ENCODE results near the gene TNFRSF1B.

TNFRSF1B gene

DNA sequence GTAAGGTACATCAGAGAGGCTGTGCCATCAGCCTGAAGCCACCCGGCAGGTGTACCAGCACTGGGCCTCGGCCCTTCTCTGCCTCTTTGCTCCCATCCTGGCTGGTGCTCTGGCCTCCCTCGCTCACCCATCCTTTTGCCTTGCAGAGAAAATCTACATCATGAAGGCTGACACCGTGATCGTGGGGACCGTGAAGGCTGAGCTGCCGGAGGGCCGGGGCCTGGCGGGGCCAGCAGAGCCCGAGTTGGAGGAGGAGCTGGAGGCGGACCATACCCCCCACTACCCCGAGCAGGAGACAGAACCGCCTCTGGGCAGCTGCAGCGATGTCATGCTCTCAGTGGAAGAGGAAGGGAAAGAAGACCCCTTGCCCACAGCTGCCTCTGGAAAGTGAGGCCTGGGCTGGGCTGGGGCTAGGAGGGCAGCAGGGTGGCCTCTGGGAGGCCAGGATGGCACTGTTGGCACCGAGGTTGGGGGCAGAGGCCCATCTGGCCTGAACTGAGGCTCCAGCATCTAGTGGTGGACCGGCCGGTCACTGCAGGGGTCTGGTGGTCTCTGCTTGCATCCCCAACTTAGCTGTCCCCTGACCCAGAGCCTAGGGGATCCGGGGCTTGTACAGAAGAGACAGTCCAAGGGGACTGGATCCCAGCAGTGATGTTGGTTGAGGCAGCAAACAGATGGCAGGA is 24.5 kb upstream of the TNFRSF1B start:
- no peak for DNase-seq

DNA sequence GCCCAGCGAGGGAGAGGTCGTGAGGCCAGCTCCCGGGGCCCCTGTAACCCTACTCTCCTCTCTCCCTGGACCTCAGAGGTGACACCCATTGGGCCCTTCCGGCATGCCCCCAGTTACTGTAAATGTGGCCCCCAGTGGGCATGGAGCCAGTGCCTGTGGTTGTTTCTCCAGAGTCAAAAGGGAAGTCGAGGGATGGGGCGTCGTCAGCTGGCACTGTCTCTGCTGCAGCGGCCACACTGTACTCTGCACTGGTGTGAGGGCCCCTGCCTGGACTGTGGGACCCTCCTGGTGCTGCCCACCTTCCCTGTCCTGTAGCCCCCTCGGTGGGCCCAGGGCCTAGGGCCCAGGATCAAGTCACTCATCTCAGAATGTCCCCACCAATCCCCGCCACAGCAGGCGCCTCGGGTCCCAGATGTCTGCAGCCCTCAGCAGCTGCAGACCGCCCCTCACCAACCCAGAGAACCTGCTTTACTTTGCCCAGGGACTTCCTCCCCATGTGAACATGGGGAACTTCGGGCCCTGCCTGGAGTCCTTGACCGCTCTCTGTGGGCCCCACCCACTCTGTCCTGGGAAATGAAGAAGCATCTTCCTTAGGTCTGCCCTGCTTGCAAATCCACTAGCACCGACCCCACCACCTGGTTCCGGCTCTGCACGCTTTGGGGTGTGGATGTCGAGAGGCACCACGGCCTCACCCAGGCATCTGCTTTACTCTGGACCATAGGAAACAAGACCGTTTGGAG is 23.7 kb upstream of the TNFRSF1B start:
- DNase-seq: no peak

DNA sequence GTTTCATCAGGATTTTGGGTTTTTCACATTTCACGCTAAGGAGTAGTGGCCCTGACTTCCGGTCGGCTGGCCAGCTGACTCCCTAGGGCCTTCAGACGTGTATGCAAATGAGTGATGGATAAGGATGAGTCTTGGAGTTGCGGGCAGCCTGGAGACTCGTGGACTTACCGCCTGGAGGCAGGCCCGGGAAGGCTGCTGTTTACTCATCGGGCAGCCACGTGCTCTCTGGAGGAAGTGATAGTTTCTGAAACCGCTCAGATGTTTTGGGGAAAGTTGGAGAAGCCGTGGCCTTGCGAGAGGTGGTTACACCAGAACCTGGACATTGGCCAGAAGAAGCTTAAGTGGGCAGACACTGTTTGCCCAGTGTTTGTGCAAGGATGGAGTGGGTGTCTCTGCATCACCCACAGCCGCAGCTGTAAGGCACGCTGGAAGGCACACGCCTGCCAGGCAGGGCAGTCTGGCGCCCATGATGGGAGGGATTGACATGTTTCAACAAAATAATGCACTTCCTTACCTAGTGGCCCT is 23.1 kb upstream of the TNFRSF1B start:
- DNase-seq: no peak

DNA sequence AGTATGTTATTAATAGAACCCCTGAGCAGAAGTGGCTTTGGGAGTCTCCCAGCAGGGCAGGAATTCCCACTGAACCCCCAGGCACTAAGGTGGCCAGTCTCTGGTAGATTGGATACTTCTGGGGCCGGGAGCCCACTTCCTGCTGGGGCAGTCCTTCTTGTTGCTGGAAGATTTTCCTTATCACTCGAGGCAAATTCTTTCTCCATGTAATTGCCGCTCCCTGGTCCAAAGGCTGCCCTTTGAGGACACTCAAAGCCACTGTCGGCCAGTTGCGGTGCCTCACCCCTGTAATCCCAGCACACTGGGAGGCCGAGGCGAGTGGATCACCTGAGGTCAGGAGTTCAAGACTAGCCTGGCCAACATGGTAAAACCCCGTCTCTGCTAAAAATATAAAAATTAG is 22.6 kb upstream of the TNFRSF1B start:
- no peak for DNase-seq

DNA sequence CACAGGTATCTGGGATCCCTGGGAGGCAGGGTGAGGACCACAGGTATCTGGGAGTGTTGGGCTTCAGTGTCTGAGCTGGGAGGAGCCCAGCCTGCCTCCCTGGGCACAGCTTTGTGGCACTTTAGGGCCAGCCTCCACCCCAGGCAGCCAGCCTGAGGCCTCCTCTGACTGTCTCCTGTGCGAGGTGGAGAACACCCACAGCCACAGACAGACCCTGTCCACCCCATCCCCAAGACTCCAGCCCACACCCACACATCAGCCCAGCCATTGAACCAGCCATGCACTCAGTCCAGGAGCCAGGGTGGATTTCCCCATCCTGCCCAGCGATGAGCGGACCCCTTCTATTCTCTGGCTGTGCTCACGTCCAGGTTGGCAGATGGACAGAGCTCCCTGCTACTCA is 21.8 kb upstream of the TNFRSF1B start:
- no peak for DNase-seq

DNA sequence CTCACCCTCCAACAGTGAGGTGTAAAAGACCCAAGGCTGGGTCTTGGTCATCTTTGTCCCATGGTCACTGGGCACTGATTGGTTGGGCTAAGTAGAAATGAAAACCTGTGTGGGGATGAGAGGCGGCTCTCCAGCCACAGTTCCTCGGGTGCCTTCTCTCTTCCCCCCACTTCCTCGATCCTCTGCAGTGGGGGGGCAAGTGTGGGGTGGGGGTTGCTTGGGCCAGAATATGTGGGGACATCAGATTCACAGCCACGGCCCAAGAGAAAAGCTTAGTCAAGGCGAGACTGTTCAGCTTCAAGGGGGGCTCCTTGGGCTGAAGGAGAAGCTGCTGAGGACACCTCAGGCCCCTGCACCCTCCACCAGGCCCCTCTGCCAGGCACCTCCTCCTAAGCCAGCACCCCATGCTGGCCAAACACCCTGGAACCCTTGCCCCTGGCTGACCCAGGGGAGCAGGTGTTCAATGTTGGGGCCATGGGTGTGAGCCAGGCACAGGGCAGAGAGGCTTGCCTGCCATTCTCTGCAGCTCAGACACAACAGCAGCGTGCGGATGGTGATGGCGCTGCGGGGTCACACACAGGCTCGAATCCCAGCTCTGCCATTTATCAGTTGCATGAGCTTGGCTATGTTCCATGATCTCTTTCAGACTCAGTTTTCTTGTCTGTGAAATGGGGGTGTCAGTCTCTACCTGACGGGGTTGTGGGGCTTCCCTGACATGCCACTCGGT is 21.0 kb upstream of the TNFRSF1B start:
- no peak for DNase-seq

DNA sequence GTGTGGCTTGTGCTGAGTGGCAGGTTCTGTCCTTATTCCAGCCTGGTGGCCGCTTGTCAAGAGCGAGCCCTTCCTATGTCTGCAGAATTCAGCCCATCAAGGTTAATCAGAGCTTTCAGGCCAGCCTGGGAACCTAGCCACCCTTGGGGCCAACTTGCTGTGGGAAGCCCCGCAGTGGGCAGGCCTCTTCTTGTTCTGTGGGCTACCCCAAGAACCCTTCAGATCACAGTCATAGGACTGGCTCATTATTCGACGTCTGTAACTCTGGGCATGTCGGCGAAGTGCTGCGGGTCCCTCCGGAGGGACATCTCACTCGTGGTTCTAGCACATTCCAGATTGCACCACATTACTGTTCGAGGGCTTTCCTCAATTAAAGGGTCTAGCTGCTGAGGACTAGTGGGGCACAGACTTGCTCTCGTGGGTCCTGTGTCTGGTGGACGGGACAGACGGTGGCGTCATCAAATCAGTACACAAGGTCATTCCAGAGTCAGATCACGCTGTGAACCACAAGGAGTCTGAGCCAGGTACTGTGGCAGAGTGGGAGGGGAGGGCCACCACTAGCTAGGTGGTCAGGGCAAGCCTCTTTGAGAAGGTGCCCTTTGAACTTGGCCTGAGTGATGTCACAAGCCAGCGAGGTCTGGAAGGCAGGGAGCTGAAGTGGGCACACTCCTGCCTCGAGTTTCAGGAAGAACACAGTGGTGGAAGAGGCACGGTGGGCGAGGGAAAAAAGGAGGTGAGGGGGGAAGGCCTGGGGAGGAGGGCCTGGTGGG is 20.3 kb upstream of the TNFRSF1B start:
- DNase-seq: no peak

DNA sequence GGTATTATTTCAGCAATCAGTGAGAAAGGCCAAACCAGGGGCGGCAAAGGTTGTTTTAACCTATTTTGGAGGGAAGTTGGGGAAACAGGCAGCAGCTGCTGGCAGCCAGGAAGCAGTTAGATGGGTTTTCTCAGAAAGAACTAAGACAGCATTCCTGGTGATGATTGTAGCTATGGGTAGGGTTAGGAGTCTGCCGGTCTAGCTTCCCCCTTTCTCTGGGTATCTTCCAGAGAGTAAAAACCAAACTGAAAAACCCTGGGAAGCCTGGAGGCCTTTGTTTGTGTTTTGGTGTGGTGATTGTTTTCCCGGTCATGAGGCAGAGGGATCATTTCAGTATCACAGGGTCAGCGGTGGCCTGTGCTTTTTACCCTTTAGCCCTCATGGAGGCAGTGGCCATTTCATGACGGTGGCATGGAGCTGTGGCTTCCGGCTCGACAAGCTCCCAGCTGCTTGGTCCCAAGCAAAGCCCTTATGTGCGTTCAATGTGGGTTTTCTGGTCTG is 19.5 kb upstream of the TNFRSF1B start:
- no peak for DNase-seq

DNA sequence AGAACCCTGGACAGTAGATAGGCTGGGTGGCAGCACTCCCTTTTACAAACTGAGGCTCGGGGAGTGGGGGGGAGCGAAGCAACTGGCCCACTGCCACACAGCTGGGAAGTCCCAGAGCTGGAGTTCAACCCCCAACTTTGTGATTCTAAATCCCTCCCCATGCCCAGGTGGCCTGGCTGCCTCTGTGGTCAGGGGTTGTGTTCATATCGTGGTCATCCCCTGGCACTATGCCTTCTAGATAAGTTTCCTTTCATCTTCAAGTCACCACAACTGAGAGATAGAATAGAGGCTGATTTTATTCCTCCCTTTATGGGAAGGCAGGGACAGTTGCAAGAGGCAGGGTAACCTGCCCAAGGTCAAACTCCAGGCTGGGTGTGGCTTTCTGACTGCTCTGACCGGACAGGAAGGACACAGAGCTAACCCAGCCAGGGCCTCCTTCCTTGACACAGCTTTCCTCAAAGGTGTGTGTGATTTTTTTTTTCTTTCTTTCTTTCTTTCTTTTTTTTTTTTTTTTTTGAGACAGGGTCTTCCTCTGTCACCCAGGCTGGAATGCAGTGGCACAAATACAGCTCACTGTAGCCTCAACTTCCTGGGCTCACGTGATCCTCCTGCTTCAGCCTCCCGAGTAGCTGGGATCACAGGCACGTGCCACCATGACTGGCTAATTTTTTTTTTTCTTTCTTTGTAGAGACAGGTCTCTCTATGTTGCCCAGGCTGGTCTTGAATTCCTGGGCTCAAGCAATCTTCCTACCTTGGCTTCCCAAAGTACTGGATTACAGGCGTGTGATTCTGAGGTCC is 18.4 kb upstream of the TNFRSF1B start:
- DNase-seq: no peak

DNA sequence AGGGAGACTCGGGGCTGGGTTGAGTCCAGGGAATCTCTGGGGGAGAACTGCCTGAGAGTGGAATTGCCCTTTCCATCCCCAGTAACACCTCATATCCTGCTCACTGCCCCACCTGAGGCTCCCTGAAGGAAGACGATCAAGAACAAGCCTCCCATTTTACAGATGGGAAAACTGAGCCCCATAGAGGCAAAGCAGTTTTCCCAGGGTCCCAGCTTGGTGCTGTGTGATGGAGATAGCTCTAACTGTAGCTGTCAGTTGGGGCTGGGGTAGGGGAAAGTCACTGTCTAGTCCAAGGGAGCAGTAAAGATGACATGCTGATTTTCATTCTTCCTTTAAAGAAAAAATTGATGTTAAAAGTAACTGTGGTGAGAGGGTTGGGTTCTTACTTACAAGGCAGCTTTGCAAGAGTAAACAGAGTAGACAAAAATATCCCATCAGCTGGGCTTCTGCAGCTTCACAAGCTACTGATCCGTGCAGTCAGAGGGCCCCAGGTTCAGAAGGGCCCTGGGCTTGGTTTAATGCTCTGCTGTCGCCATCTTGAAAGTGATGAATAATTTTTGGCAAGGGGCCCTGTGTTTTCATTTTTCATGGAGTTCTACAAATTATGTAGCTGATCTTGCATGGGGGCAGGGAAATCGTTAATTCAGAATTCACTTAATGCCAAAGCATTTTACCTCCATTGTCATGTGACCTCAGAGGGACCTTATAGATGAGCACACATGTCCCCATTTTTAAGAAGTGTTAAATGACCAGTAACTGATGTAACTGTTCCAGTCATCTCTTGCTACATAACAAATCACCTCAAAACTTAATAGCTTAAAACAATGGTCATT is 17.6 kb upstream of the TNFRSF1B start:
- DNase-seq: no peak

DNA sequence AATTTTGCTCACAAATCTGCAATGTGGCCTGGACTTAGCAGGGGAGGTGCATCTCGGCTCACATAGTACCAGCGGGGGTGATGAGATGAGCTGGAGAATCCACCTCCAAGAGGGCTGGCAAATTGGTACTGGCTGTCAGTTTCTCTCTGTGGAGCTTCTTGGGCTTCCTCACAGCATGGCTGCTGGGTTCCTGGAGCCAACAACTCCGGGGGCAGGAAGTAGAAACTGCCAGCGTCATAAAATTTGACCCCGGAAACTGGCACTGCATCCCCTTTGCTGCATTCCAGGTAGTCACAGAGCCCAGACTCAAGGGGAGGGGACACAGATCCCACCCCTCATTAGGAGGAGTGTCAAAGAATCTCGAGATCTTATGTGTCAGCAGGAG is 17.0 kb upstream of the TNFRSF1B start:
- no peak for DNase-seq

DNA sequence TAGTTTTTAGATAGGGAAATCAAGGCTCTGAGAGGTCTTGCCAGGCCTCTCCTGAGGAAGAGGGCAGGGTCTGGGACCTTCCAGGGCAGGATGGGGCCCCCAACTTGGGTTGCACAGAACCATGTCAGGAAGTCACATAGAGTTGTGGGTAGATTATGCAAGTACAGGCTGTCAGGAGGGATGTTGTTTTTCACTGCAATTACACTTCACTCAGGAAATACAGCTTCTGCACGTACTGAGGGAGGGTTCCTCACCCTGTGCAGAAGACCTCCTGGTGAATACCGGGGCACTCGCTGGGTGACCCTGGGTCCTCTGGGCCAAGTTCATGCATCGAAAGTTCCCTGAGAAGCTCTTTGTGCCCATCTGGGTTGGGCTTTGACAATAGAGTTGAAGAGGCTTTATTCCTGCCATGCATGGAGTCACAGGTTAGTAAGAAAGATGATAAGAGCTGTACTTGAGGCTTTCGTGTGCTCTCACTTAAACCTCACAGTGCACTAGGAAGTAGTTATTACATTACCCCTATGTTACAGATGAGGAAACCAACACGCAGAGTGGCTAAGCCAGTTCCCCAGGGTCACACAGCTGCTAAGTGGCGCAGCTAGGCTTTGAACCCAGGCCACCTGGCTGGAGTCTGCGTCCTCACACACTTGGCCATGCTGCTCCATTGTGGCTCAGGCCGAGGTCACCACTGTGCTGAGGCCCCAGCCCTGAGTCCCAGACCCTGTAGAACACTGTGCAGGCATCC is 16.2 kb upstream of the TNFRSF1B start:
- no peak for DNase-seq

DNA sequence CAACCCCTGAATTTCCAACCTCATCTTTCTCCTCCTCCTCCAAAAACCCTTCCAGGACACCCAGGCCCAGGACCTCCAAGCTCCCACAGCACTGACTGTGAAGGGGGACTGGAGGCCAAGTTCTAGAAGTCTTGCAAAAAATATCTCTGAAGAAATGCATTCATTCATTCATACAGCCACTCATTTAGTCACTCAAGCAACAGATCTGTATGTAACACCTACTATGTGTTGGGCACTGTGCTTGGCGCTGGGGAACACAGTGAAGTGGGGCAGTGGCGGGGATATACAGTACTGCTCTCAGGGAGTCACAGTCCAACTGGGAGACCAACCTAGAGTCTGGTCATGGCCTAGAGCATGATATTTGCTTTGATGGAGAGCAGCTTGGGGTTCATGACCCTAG is 15.3 kb upstream of the TNFRSF1B start:
- DNase-seq: no peak

DNA sequence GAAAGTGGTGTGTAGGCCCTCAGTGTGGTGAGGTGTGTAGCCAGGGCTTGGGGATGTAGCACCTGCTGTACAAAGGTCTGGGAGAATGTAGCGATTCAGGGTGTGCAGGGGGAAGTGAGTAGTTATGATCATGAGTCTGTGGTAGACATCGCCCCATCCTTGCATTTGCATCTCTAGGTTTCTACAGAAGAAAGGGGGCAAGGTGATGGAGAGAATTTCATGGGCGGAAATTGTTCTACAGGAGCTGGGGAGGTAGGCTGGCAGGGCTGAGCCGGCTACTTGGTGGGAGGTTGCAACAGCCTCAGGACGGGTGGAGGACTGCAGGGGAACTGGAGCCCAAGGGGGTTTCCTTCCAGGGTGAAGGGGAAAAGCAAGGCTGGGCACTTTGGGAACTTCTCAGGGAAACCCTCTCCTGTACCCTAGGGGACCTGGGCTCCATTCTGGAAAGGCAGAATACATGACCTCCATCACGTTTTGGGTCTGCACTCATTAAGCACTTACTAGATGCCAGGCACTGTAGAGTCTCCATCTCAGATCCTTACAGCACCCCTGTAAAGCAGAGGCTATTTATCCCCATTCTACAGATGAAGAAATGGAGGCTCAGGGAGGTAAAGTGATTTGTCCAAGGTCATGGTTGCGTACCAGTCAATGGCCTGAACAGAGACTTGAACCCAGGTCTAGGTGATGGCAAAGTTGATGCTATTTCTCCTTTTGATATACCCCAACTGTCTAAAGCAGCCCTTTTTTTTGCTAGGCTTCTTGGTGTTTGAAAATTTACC is 14.5 kb upstream of the TNFRSF1B start:
- no peak for DNase-seq

DNA sequence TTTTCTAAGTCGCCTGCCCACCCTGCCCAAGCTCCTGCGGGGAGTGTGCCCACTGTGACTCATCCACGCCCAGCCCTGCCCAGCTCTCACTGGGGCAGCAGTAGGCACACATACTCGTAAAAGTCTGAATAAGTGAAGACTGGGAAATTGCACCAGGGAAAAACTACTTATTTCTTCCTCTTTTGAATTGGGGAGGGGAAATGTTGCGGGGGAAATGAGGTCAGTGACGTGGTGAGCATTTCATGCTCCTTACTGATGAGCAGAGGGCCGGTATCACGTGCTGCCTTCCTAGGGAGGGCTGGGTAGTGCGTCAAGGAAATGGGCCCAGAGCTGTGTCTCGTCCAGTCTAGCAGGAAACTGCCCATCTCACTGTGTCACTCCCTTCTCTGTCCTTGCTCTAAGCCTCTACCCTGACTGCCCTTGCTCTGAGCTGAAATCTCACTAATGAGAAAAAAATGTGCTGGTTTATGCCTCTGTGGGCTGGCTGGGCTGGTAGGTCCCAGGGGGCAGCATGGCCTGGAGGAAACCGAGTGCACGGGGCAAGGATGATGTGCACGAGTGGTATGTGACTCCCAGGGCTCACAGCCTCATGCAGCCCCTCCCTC is 13.5 kb upstream of the TNFRSF1B start:
- no peak for DNase-seq

DNA sequence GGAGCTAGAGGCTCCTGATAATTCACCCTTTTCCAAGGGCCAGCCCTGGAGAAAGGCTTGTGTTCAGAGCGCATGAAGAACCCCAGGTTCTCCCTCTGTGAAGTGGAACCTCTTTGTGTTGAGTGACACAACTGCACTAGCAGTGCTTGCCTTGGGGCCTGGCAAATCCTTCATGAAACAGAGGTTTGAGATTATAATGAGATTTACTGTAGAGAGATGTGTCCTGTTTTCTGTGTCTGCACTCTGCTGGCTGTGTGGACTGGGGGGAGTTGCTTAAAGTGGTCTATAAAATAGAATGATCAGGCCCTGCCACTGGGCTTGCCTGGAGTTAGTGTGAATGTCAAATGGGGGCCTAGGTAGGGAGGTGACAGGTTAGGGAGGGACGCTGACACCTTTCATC is 11.5 kb upstream of the TNFRSF1B start:
- no peak for DNase-seq

DNA sequence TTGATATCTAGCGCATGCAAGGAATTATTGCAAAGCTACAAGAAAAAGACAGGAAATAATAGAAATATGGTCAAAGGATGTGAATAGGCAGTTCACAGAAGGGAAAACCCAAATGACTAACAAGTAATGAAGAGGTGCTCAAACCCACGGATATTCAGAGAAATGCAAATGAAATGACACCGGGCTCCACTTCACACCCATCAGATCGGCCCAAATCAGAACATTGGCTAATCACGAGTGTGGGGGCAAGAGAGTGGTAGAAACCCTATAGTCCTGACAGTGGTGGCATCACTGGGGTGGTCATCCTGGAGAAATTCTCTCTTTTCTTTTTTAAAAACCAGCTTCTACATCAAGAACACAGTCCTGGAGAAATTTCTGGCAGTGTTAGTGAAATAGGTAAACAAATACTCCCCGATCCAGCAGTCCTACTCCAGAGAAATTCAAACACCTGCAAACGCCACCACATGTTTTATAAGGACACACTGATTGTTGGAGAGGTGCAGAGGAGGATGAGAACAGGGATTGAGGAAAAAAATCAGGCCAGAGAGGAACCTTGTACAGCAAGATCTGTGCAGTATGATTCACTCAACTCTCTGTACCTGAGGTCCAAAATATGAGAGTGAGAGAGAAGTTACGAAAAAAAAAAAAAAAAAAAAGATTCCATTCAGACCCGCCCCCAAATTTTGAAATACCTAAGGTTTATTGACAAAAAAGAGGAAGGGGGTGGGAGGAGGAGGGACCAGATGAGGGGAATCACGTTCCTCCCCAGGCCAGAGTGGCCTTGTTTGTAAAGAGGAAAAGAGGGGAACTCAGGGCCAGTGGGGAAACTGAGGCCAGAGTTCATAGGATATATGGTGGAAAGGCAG is 9.2 kb upstream of the TNFRSF1B start:
- DNase-seq: no peak
